IMR-90 (cell line): ENCODE measurements around the gene STX16. TPM values are rescaled to one million over a fixed set of nuclear protein-coding genes. Genes with fewer than 3 reads are reported as not detected.
"Not testable (repeated sequence)": the region's sequence is repeated elsewhere in the genome, so short reads cannot be mapped to it uniquely, and the experiment has no call there.

Experiments
- ATAC-seq: fragments of 200-7000 bp; cut with Tn5 transposase; 2 replicates; pipeline ENCODE4 v1.9.1; 2020; ENCODE audit warnings: low read depth, mild to moderate bottlenecking, moderate library complexity
- BruUV-seq: library from RNA; stranded (reverse); fragments of 400-500 nt; replicated peaks from 2 replicates; lab custom pipeline; 2021; lab: Mats Ljungman, UMichigan
- CTCF ChIA-PET: fragments of 300-600 bp; formaldehyde crosslinking; extraction: SDS; loops from one replicate; lab custom pipeline; 2021; ENCODE audit warnings: antibody characterized with exemption; lab: Yijun Ruan, JAX
- POLR2A ChIA-PET: fragments of 300-600 bp; sonication (Branson Sonifier 250); formaldehyde crosslinking; loops from one replicate; lab custom pipeline; 2022; ENCODE audit warnings: antibody characterized with exemption; ENCODE audit not compliant: unreplicated experiment; lab: Charles Lee
- DNase-seq: peaks from one replicate; pipeline ENCODE4 v3.0.0; 2013
- H2AFZ ChIP-seq: replicated peaks from 2 replicates; pipeline ENCODE3; 2013; ENCODE audit warnings: low read length, mild to moderate bottlenecking; ENCODE audit not compliant: poor library complexity
- H2AK5ac ChIP-seq: 2 replicates; pipeline ENCODE4 v1.6.1; 2013; ENCODE audit warnings: low read depth, low read length, inconsistent platforms
- H2AK9ac ChIP-seq: replicated peaks from 2 replicates; pipeline ENCODE3; 2013; ENCODE audit warnings: mild to moderate bottlenecking, low read depth, low read length, moderate library complexity; ENCODE audit not compliant: poor library complexity
- H2BK120ac ChIP-seq: 2 replicates; pipeline ENCODE4 v1.6.1; 2013; ENCODE audit warnings: low read depth, low read length, inconsistent platforms
- H2BK15ac ChIP-seq: 3 replicates; pipeline ENCODE4 v1.6.1; 2013; ENCODE audit warnings: low read depth, low read length, inconsistent platforms
- H2BK20ac ChIP-seq: 2 replicates; pipeline ENCODE4 v1.6.1; 2013; ENCODE audit warnings: low read depth, mild to moderate bottlenecking, inconsistent platforms, low read length, moderate library complexity
- H2BK5ac ChIP-seq: 2 replicates; pipeline ENCODE4 v1.6.1; 2013; ENCODE audit warnings: mild to moderate bottlenecking, low read depth, low read length, inconsistent platforms; ENCODE audit not compliant: poor library complexity, severe bottlenecking
- H3K14ac ChIP-seq: replicated peaks from 2 replicates; pipeline ENCODE4 v1.6.1; 2013; ENCODE audit warnings: low read depth, low read length, inconsistent platforms
- H3K18ac ChIP-seq: 2 replicates; pipeline ENCODE4 v1.6.1; 2013; ENCODE audit warnings: low read depth, low read length, control low read depth
- H3K23ac ChIP-seq: 2 replicates; pipeline ENCODE4 v1.6.1; 2013; ENCODE audit warnings: low read depth, low read length, inconsistent platforms
- H3K27ac ChIP-seq: 2 replicates; pipeline ENCODE4 v1.5.1; 2013; ENCODE audit warnings: mild to moderate bottlenecking, control low read depth, low read length; ENCODE audit not compliant: insufficient read depth
- H3K27me3 ChIP-seq: 2 replicates; pipeline ENCODE4 v1.6.1; 2013; ENCODE audit warnings: low read length; ENCODE audit not compliant: control insufficient read depth, insufficient read depth
- H3K36me3 ChIP-seq: 2 replicates; pipeline ENCODE4 v1.6.1; 2013; ENCODE audit warnings: low read length, mixed read lengths; ENCODE audit not compliant: control insufficient read depth, insufficient read depth
- H3K4ac ChIP-seq: 2 replicates; pipeline ENCODE4 v1.6.1; 2013; ENCODE audit warnings: low read depth, low read length, inconsistent platforms
- H3K4me1 ChIP-seq: 2 replicates; pipeline ENCODE4 v1.6.1; 2013; ENCODE audit warnings: low read length, mixed read lengths; ENCODE audit not compliant: control insufficient read depth, insufficient read depth
- H3K4me2 ChIP-seq: 2 replicates; pipeline ENCODE4 v1.6.1; 2013; ENCODE audit warnings: low read depth, mild to moderate bottlenecking, control low read depth, low read length, moderate library complexity
- H3K4me3 ChIP-seq: 2 replicates; pipeline ENCODE4 v1.5.1; 2013; ENCODE audit warnings: low read depth, mild to moderate bottlenecking, control low read depth, low read length, moderate library complexity; ENCODE audit not compliant: insufficient read depth
- H3K56ac ChIP-seq: 2 replicates; pipeline ENCODE4 v1.6.1; 2013; ENCODE audit warnings: low read length, inconsistent platforms; ENCODE audit not compliant: insufficient read depth; ENCODE audit errors: extremely low read depth
- H3K79me1 ChIP-seq, 2 experiments: 2 replicates each; pipeline ENCODE4 v1.6.1; 2013; ENCODE audit warnings: low read length in 2 of 2, inconsistent platforms in 1 of 2, low read depth in 1 of 2
- H3K9ac ChIP-seq: 2 replicates; pipeline ENCODE4 v1.6.1; 2013; ENCODE audit warnings: low read depth, low read length, control low read depth
- H3K9me1 ChIP-seq: 2 replicates; pipeline ENCODE4 v1.6.1; 2013; ENCODE audit warnings: low read length, inconsistent platforms; ENCODE audit not compliant: insufficient read depth
- H3K9me3 ChIP-seq: 2 replicates; pipeline ENCODE4 v1.6.1; 2013; ENCODE audit warnings: low read length; ENCODE audit not compliant: control insufficient read depth, insufficient read depth
- H4K20me1 ChIP-seq: 2 replicates; pipeline ENCODE4 v1.6.1; 2013; ENCODE audit warnings: low read length, inconsistent platforms; ENCODE audit not compliant: insufficient read depth
- H4K5ac ChIP-seq: 2 replicates; pipeline ENCODE4 v1.6.1; 2013; ENCODE audit warnings: mild to moderate bottlenecking, low read depth, low read length, control low read depth
- H4K8ac ChIP-seq, 2 experiments: 2 replicates each; pipeline ENCODE4 v1.6.1; 2013; ENCODE audit warnings: low read depth in 2 of 2, low read length in 2 of 2, control low read depth in 1 of 2, inconsistent platforms in 1 of 2
- H4K91ac ChIP-seq: 2 replicates; pipeline ENCODE4 v1.6.1; 2013; ENCODE audit warnings: low read depth, low read length, inconsistent platforms; ENCODE audit not compliant: insufficient read depth
- FOS ChIP-seq: fragments of 150-350 bp; IDR thresholded peaks from 2 replicates; pipeline ENCODE4 v1.6.1; 2016; ENCODE audit warnings: low read depth, low read length
- RCOR1 ChIP-seq: IDR thresholded peaks from 2 replicates; pipeline ENCODE4 v1.6.1; 2012; ENCODE audit warnings: mild to moderate bottlenecking, low read length, improper control_type of control experiment; ENCODE audit not compliant: insufficient replicate concordance
- WGBS, 2 experiments: methylation state at CpG; one replicate each; pipeline versions ENCODE4 v1.1.5 to v1.1.7; 2013; ENCODE audit warnings: missing lambda C conversion rate in 2 of 2; ENCODE audit not compliant: insufficient read length in 1 of 2; ENCODE audit errors: extremely low coverage in 2 of 2; 5-methylcytosine and 5-hydroxymethylcytosine counted together
- dilution Hi-C: fragments of 300-500 bp; cut with HindIII; formaldehyde crosslinking; loops from one replicate; pipeline ENCODE4 v1.14.3; 2018; ENCODE audit warnings: low sequenced_read_pairs; ENCODE audit not compliant: unreplicated experiment
- in situ Hi-C: fragments of 300-500 bp; cut with MboI; formaldehyde crosslinking; loops from 3 replicates; pipeline ENCODE4 v1.14.3; 2019; ENCODE audit warnings: low sequenced_read_pairs, inconsistent platforms, mixed read lengths
- intact Hi-C: fragments of 100-400 bp; cut with micrococcal nuclease; formaldehyde crosslinking; loops from 2 replicates; pipeline ENCODE4 v1.10.0; 2022
- polyA plus RNA-seq, 3 experiments: library from polyadenylated mRNA; depleted of rRNA; stranded (reverse); fragments of >200 nt; gene quantifications; 2 replicates each; pipeline ENCODE4 v1.2.3, GENCODE V29; 2012; ENCODE audit warnings: low replicate concordance in 1 of 3
- total RNA-seq: library from RNA; depleted of rRNA; stranded (reverse); fragments of >200 nt; gene quantifications from 2 replicates; pipeline ENCODE4 v1.2.3, GENCODE V29; 2012

The STX16 gene
- total and polyA plus RNA-seq, 2 of the 4 experiments (the other 2 are of a cell fraction), result 26.9 to 58.2 TPM

GRCh38 chr20:58647796-58648501 is 3.1 kb upstream of the STX16 start:
- Histone ChIP-seq H3K9ac (no peak overlapping the region), H3K14ac (0 out of 2 replicates have a peak overlapping the region, but pooled peaks have one; percentile 26), H3K4me2 (peak overlapping the region; percentile 10; the same call in 1 of the 2 replicates), H2BK15ac (peak overlapping the region; percentile 68; the same call in 2 of the 3 replicates), H3K4ac (peak overlapping the region; percentile 68), H2BK20ac (peak overlapping the region; percentile 45; the same call in 1 of the 2 replicates), H3K23ac (peak overlapping the region; percentile 41; the same call in 1 of the 2 replicates), H4K5ac (0 out of 2 replicates have a peak overlapping the region, but pooled peaks have one; percentile 12), H4K91ac (peak overlapping the region; percentile 46; the same call in 1 of the 2 replicates), H3K27me3 (no peaks in the 10 kb centered on the region), H3K56ac (no peak overlapping the region; the same call in 1 of the 2 replicates), H3K9me3 (no peaks in the 10 kb centered on the region), H2AK5ac (peak overlapping the region; percentile 70), H2BK120ac (peak overlapping the region; percentile 51), H2BK5ac (no peak overlapping the region), H4K8ac (peak overlapping the region; percentile 28 to 57; a peak in 1 of 4 replicates), H3K79me1 (peaks cover 6 to 15% of the 10 kb centered on the region in 2 experiments; a peak in 3 of 4 replicates), H3K27ac (peak overlapping the region; percentile 20; the same call in 1 of the 2 replicates), H3K9me1 (no peaks in the 10 kb centered on the region), H2AFZ (no peak overlapping the region), H3K18ac (no peak overlapping the region; the same call in 1 of the 2 replicates), H4K20me1 (no peaks in the 10 kb centered on the region), H3K4me3 (no peak overlapping the region), H3K4me1 (peaks cover 7% of the 10 kb centered on the region), H3K36me3 (no peaks in the 10 kb centered on the region), H2AK9ac (no peak overlapping the region)
- peak; percentile 82 for DNase-seq
- ChIA-PET POLR2A (interaction anchor here (0.6 to 1.1 kb wide), 2 partner anchors 8 to 419 kb away, joined by 3 to 6 read pairs; partner anchors contain the start of gene ANKRD60), CTCF (interaction anchor here (0.5 to 1.3 kb wide), 5 partner anchors 26 to 409 kb away, joined by 3 to 6 read pairs (median 4); no protein-coding TSS in a partner anchor)
- dilution Hi-C loops (no loop called here), intact Hi-C loops (no loop called here), in situ Hi-C loops (no loop called here)
- WGBS, 2 experiments, result no CpG with 5 or more reads among the region's 12 CpGs
- no peak for TF ChIP-seq RCOR1
- peak; percentile 46; the same call in 1 of the 2 replicates for TF ChIP-seq FOS
- no peak for ATAC-seq
- no TSS peak for BruUV-seq

GRCh38 chr20:58648502-58648825 is 2.6 kb upstream of the STX16 start:
- ChIA-PET CTCF (interaction anchor here (0.5 to 1.3 kb wide), 3 partner anchors 167 to 297 kb away, joined by 3 to 6 read pairs (median 3); no protein-coding TSS in a partner anchor), POLR2A (interaction anchor here (1.1 kb wide), 1 partner anchor 7 kb away, joined by 3 read pairs; no protein-coding TSS in a partner anchor)
- H3K18ac ChIP-seq, ATAC-seq, H2AFZ ChIP-seq, H2BK120ac ChIP-seq, H3K9me3 ChIP-seq, H2BK15ac ChIP-seq, H2BK5ac ChIP-seq, H3K9ac ChIP-seq, H3K4me3 ChIP-seq, H3K4me2 ChIP-seq, intact Hi-C loops, H2AK5ac ChIP-seq, H3K27me3 ChIP-seq, H3K4me1 ChIP-seq, H3K9me1 ChIP-seq, H3K56ac ChIP-seq, H3K14ac ChIP-seq, H3K4ac ChIP-seq, H4K5ac ChIP-seq, H3K23ac ChIP-seq, H4K20me1 ChIP-seq, H4K91ac ChIP-seq, H4K8ac ChIP-seq, BruUV-seq, H3K36me3 ChIP-seq, H3K27ac ChIP-seq, DNase-seq, H2AK9ac ChIP-seq, dilution Hi-C loops, H2BK20ac ChIP-seq, in situ Hi-C loops: not testable (repeated sequence)
- peaks cover 6 to 19% of the 10 kb centered on the region in 2 experiments; a peak in 3 of 4 replicates for H3K79me1 ChIP-seq
- WGBS, 2 experiments, result 100% methylated on average over 1 of the region's 6 CpGs; no CpG with 5 or more reads in 1 of the 2 experiments
